ENCODE measurements around the gene ACOT7. TPM values are rescaled to one million over a fixed set of nuclear protein-coding genes. Genes with fewer than 3 reads are reported as not detected.

The ACOT7 gene
- total RNA-seq, 5 donors from 2014 or later (not counting 1 experiment from before 2014, with no cell fraction given) = 6.1 to 9.3 (median 7.4) TPM

GRCh38 chr1:6256645-6257044 is 136.9 kb downstream of the ACOT7 start:
- Histone ChIP-seq H3K9me3 (no peaks in the 10 kb centered on the region), H3K4me3 (ENCODE audit: control insufficient read depth in 1 of 2, extremely low read depth in 1 of 2, low read length in 1 of 2) (no peak overlapping the region), H3K27ac (ENCODE audit: low read length) (no peak overlapping the region), H3K4me1 (ENCODE audit: control insufficient read depth in 1 of 2, extremely low read depth in 1 of 2, insufficient read depth in 2 of 2, low read length in 2 of 2) (peaks cover 0 to 17% of the 10 kb centered on the region in 2 experiments), H3K27me3 (replicated peaks in 1 of 2; ENCODE audit: control insufficient read depth in 2 of 2, extremely low read depth in 1 of 2, insufficient read depth in 2 of 2, low read length in 1 of 2) (peaks cover 2 to 38% of the 10 kb centered on the region in 2 experiments), H3K36me3 (ENCODE audit: control insufficient read depth in 2 of 2, extremely low read depth in 1 of 2, insufficient read depth in 1 of 2, low read length in 1 of 2) (no peaks in the 10 kb centered on the region)
- ChIA-PET POLR2A (no interaction called here), CTCF (interaction anchor here in 1 of 2 donors (0.5 kb wide), 1 partner anchor 201 kb away, joined by 5 read pairs; no protein-coding TSS in a partner anchor)
- Mint-ChIP-seq H3K27me3 (peaks cover 0 to 23% of the 10 kb centered on the region in 2 donors), H3K9me3 (no peaks in the 10 kb centered on the region), H3K36me3 (no peaks in the 10 kb centered on the region), H3K27ac (no peak overlapping the region), H3K4me3 (no peak overlapping the region), H3K4me1 (peaks cover 2 to 9% (median 2%) of the 10 kb centered on the region in 3 donors)
- ATAC-seq (replicated peaks in 1 of 4) (no peak), DNase-seq (no peak)
- WGBS (ENCODE audit: insufficient coverage) = 86% methylated on average over 11 of the region's 13 CpGs

GRCh38 chr1:6254691-6255090 is 138.9 kb downstream of the ACOT7 start:
- no peak overlapping the region for H3K4me3 Mint-ChIP-seq
- H3K9me3 ChIP-seq = no peaks in the 10 kb centered on the region
- H3K4me1 Mint-ChIP-seq = peaks cover 0 to 9% (median 0%) of the 10 kb centered on the region in 3 donors
- ChIA-PET CTCF (no interaction called here), POLR2A (no interaction called here)
- no peak overlapping the region for H3K4me3 ChIP-seq (ENCODE audit: control insufficient read depth in 1 of 2, extremely low read depth in 1 of 2, low read length in 1 of 2)
- no peaks in the 10 kb centered on the region for H3K9me3 Mint-ChIP-seq
- peaks cover 9 to 40% of the 10 kb centered on the region in 2 donors for H3K27me3 Mint-ChIP-seq
- H3K36me3 Mint-ChIP-seq = no peaks in the 10 kb centered on the region
- no peak overlapping the region for H3K27ac ChIP-seq (ENCODE audit: low read length)
- DNase-seq = no peak
- no peak overlapping the region for H3K27ac Mint-ChIP-seq
- H3K36me3 ChIP-seq (ENCODE audit: control insufficient read depth in 2 of 2, extremely low read depth in 1 of 2, insufficient read depth in 1 of 2, low read length in 1 of 2) = no peaks in the 10 kb centered on the region
- ATAC-seq (replicated peaks in 1 of 4) = no peak
- H3K27me3 ChIP-seq (replicated peaks in 1 of 2; ENCODE audit: control insufficient read depth in 2 of 2, extremely low read depth in 1 of 2, insufficient read depth in 2 of 2, low read length in 1 of 2) = peaks cover 2 to 48% of the 10 kb centered on the region in 2 experiments
- WGBS (ENCODE audit: insufficient coverage) = 89% methylated on average over 10 of the region's 16 CpGs
- peaks cover 0 to 5% of the 10 kb centered on the region in 2 experiments for H3K4me1 ChIP-seq (ENCODE audit: control insufficient read depth in 1 of 2, extremely low read depth in 1 of 2, insufficient read depth in 2 of 2, low read length in 2 of 2)

GRCh38 chr1:6253380-6253779 is 140.2 kb downstream of the ACOT7 start:
- Histone ChIP-seq H3K36me3 (ENCODE audit: control insufficient read depth in 2 of 2, extremely low read depth in 1 of 2, insufficient read depth in 1 of 2, low read length in 1 of 2) (no peaks in the 10 kb centered on the region), H3K4me3 (ENCODE audit: control insufficient read depth in 1 of 2, extremely low read depth in 1 of 2, low read length in 1 of 2) (no peak overlapping the region), H3K27me3 (replicated peaks in 1 of 2; ENCODE audit: control insufficient read depth in 2 of 2, extremely low read depth in 1 of 2, insufficient read depth in 2 of 2, low read length in 1 of 2) (peaks cover 5 to 43% of the 10 kb centered on the region in 2 experiments), H3K9me3 (no peaks in the 10 kb centered on the region), H3K27ac (ENCODE audit: low read length) (no peak overlapping the region), H3K4me1 (ENCODE audit: control insufficient read depth in 1 of 2, extremely low read depth in 1 of 2, insufficient read depth in 2 of 2, low read length in 2 of 2) (peaks cover 0 to 5% of the 10 kb centered on the region in 2 experiments)
- H3K27ac Mint-ChIP-seq = no peak overlapping the region
- DNase-seq (no peak), ATAC-seq (replicated peaks in 1 of 4) (no peak)
- 92% methylated on average over 9 of the region's 9 CpGs for WGBS (ENCODE audit: insufficient coverage)
- H3K9me3 Mint-ChIP-seq = no peaks in the 10 kb centered on the region
- H3K36me3 Mint-ChIP-seq = no peaks in the 10 kb centered on the region
- CTCF ChIA-PET = no interaction called here
- POLR2A ChIA-PET = no interaction called here
- no peak overlapping the region for H3K4me3 Mint-ChIP-seq
- H3K27me3 Mint-ChIP-seq = peaks cover 10 to 35% of the 10 kb centered on the region in 2 donors
- peaks cover 0 to 4% (median 2%) of the 10 kb centered on the region in 3 donors for H3K4me1 Mint-ChIP-seq

GRCh38 chr1:6252374-6252710 is 141.2 kb downstream of the ACOT7 start:
- H3K4me3 ChIP-seq (ENCODE audit: control insufficient read depth in 1 of 2, extremely low read depth in 1 of 2, low read length in 1 of 2) = no peak overlapping the region
- DNase-seq (no peak), ATAC-seq (replicated peaks in 1 of 4) (no peak)
- CTCF ChIA-PET = no interaction called here
- H3K27ac Mint-ChIP-seq = no peak overlapping the region
- peaks cover 5 to 47% of the 10 kb centered on the region in 2 experiments for H3K27me3 ChIP-seq (replicated peaks in 1 of 2; ENCODE audit: control insufficient read depth in 2 of 2, extremely low read depth in 1 of 2, insufficient read depth in 2 of 2, low read length in 1 of 2)
- no peak overlapping the region for H3K4me3 Mint-ChIP-seq
- H3K9me3 Mint-ChIP-seq = no peaks in the 10 kb centered on the region
- peaks cover 14 to 44% of the 10 kb centered on the region in 2 donors for H3K27me3 Mint-ChIP-seq
- H3K27ac ChIP-seq (ENCODE audit: low read length) = no peak overlapping the region
- H3K4me1 ChIP-seq (ENCODE audit: control insufficient read depth in 1 of 2, extremely low read depth in 1 of 2, insufficient read depth in 2 of 2, low read length in 2 of 2) = peaks cover 0 to 5% of the 10 kb centered on the region in 2 experiments
- no peaks in the 10 kb centered on the region for H3K9me3 ChIP-seq
- WGBS (ENCODE audit: insufficient coverage) = 77% methylated on average over 2 of the region's 4 CpGs
- POLR2A ChIA-PET = no interaction called here
- no peaks in the 10 kb centered on the region for H3K36me3 ChIP-seq (ENCODE audit: control insufficient read depth in 2 of 2, extremely low read depth in 1 of 2, insufficient read depth in 1 of 2, low read length in 1 of 2)
- H3K4me1 Mint-ChIP-seq = peaks cover 0 to 7% (median 2%) of the 10 kb centered on the region in 3 donors
- no peaks in the 10 kb centered on the region for H3K36me3 Mint-ChIP-seq

GRCh38 chr1:6251681-6252373 is 141.7 kb downstream of the ACOT7 start:
- H3K4me3 Mint-ChIP-seq = no peak overlapping the region
- ChIA-PET CTCF (interaction anchor here in 1 of 2 donors (0.6 kb wide), 1 partner anchor 17 kb away, joined by 3 read pairs; no protein-coding TSS in a partner anchor), POLR2A (no interaction called here)
- peaks cover 17 to 49% of the 10 kb centered on the region in 2 donors for H3K27me3 Mint-ChIP-seq
- peaks cover 0 to 7% of the 10 kb centered on the region in 2 experiments for H3K4me1 ChIP-seq (ENCODE audit: control insufficient read depth in 1 of 2, extremely low read depth in 1 of 2, insufficient read depth in 2 of 2, low read length in 2 of 2)
- no peak overlapping the region for H3K27ac Mint-ChIP-seq
- peaks cover under 1 to 9% (median 4%) of the 10 kb centered on the region in 3 donors for H3K4me1 Mint-ChIP-seq
- H3K27ac ChIP-seq (ENCODE audit: low read length) = no peak overlapping the region
- no peaks in the 10 kb centered on the region for H3K36me3 Mint-ChIP-seq
- ATAC-seq (replicated peaks in 1 of 4) = no peak
- 64% methylated on average over 12 of the region's 15 CpGs for WGBS (ENCODE audit: insufficient coverage)
- H3K4me3 ChIP-seq (ENCODE audit: control insufficient read depth in 1 of 2, extremely low read depth in 1 of 2, low read length in 1 of 2) = no peak overlapping the region
- no peaks in the 10 kb centered on the region for H3K36me3 ChIP-seq (ENCODE audit: control insufficient read depth in 2 of 2, extremely low read depth in 1 of 2, insufficient read depth in 1 of 2, low read length in 1 of 2)
- DNase-seq = no peak
- no peaks in the 10 kb centered on the region for H3K9me3 Mint-ChIP-seq
- peaks cover 5 to 53% of the 10 kb centered on the region in 2 experiments for H3K27me3 ChIP-seq (replicated peaks in 1 of 2; ENCODE audit: control insufficient read depth in 2 of 2, extremely low read depth in 1 of 2, insufficient read depth in 2 of 2, low read length in 1 of 2)
- H3K9me3 ChIP-seq = no peaks in the 10 kb centered on the region

GRCh38 chr1:6251233-6251632 is 142.3 kb downstream of the ACOT7 start:
- Histone ChIP-seq H3K36me3 (ENCODE audit: control insufficient read depth in 2 of 2, extremely low read depth in 1 of 2, insufficient read depth in 1 of 2, low read length in 1 of 2) (no peaks in the 10 kb centered on the region), H3K4me3 (ENCODE audit: control insufficient read depth in 1 of 2, extremely low read depth in 1 of 2, low read length in 1 of 2) (no peak overlapping the region), H3K9me3 (no peaks in the 10 kb centered on the region), H3K27ac (ENCODE audit: low read length) (no peak overlapping the region), H3K27me3 (replicated peaks in 1 of 2; ENCODE audit: control insufficient read depth in 2 of 2, extremely low read depth in 1 of 2, insufficient read depth in 2 of 2, low read length in 1 of 2) (peaks cover 5 to 58% of the 10 kb centered on the region in 2 experiments), H3K4me1 (ENCODE audit: control insufficient read depth in 1 of 2, extremely low read depth in 1 of 2, insufficient read depth in 2 of 2, low read length in 2 of 2) (peaks cover 0 to 13% of the 10 kb centered on the region in 2 experiments)
- Mint-ChIP-seq H3K27me3 (peaks cover 21 to 55% of the 10 kb centered on the region in 2 donors), H3K4me3 (no peak overlapping the region), H3K36me3 (no peaks in the 10 kb centered on the region), H3K27ac (no peak overlapping the region), H3K4me1 (peaks cover 5 to 14% (median 9%) of the 10 kb centered on the region in 3 donors), H3K9me3 (no peaks in the 10 kb centered on the region)
- no peak for ATAC-seq (replicated peaks in 1 of 4)
- ChIA-PET POLR2A (no interaction called here), CTCF (interaction anchor here in 1 of 2 donors (0.6 kb wide), 1 partner anchor 17 kb away, joined by 3 read pairs; no protein-coding TSS in a partner anchor)
- no peak for DNase-seq
- WGBS (ENCODE audit: insufficient coverage) = 87% methylated on average over 12 of the region's 19 CpGs

Measured in T-cell (primary cell).